ENCODE measurements around the gene FNDC1.

GRCh38 chr6:159261995-159262394, 92.8 kb downstream of the FNDC1 start:
- TF ChIP-seq CTCF (IDR thresholded peaks at IDR 0.05) (no peak), SIN3A (IDR thresholded peaks at IDR 0.05; ENCODE audit: borderline replicate concordance, insufficient read depth, low read depth, low read length) (no peak), POLR2AphosphoS5 (IDR thresholded peaks at IDR 0.05; ENCODE audit: low read depth, low read length) (no peak), REST (IDR thresholded peaks at IDR 0.05; ENCODE audit: insufficient read depth in 1 of 2, low read depth in 2 of 2, low read length in 1 of 2) (no peak), TCF7L2 (IDR thresholded peaks at IDR 0.05; ENCODE audit: low read depth, low read length) (no peak)
